ENCODE measurements around the gene AADACL4. TPM values are rescaled to one million over a fixed set of nuclear protein-coding genes. Genes with fewer than 3 reads are reported as not detected.

Gene AADACL4
- total and polyA plus RNA-seq, 10 of the 15 experiments (the other 5 are each of a cell fraction or from before 2014, with no cell fraction given), result not detected

GRCh38 chr1:12708396-12709090 lies 64.7 kb downstream of the AADACL4 start:
- Histone ChIP-seq H4K20me1 (ENCODE audit: control insufficient read depth, insufficient read depth) (no peaks in the 10 kb centered on the region), H3K4me1 (ENCODE audit: control insufficient read depth, insufficient read depth, low read length) (no peaks in the 10 kb centered on the region), H3K79me2 (ENCODE audit: control insufficient read depth, insufficient read depth, low read length) (no peaks in the 10 kb centered on the region), H2AFZ (ENCODE audit: control insufficient read depth, low read depth, low read length) (no peak overlapping the region), H3K9ac (ENCODE audit: control insufficient read depth, insufficient read depth, low read length) (no peak overlapping the region), H3K9me3 (replicated peaks; ENCODE audit: control insufficient read depth, insufficient read depth, low read length) (no peaks in the 10 kb centered on the region; the same call in 2 of the 3 replicates), H3K4me2 (ENCODE audit: control insufficient read depth, insufficient read depth) (no peak overlapping the region), H3K36me3 (ENCODE audit: control insufficient read depth in 2 of 2, insufficient read depth in 2 of 2, low read length in 1 of 2) (no peaks in the 10 kb centered on the region), H3K4me3 (no peak overlapping the region), H3K27ac (ENCODE audit: control insufficient read depth, insufficient read depth) (no peak overlapping the region), H3K27me3 (replicated peaks in 1 of 2; ENCODE audit: control insufficient read depth in 2 of 2, insufficient read depth in 2 of 2, low read length in 1 of 2) (no peaks in the 10 kb centered on the region)
- CTCF ChIA-PET, result interaction anchor here (1.4 kb wide), 1 partner anchor 436 kb away, joined by 3 read pairs; no protein-coding TSS in a partner anchor
- intact Hi-C loops (cut with micrococcal nuclease; ENCODE audit: unreplicated experiment) (no loop called here), in situ Hi-C loops (cut with MboI) (no loop called here)
- ATAC-seq, result no peak
- DNase-seq (ENCODE audit: low read depth, low spot score), result no peak
- BruUV-seq (replicated peaks), result no TSS peak
- no peak for TF ChIP-seq TCF12 (IDR thresholded peaks at IDR 0.05; ENCODE audit: low read depth, low read length)
- TF ChIP-seq, protein P1, sequence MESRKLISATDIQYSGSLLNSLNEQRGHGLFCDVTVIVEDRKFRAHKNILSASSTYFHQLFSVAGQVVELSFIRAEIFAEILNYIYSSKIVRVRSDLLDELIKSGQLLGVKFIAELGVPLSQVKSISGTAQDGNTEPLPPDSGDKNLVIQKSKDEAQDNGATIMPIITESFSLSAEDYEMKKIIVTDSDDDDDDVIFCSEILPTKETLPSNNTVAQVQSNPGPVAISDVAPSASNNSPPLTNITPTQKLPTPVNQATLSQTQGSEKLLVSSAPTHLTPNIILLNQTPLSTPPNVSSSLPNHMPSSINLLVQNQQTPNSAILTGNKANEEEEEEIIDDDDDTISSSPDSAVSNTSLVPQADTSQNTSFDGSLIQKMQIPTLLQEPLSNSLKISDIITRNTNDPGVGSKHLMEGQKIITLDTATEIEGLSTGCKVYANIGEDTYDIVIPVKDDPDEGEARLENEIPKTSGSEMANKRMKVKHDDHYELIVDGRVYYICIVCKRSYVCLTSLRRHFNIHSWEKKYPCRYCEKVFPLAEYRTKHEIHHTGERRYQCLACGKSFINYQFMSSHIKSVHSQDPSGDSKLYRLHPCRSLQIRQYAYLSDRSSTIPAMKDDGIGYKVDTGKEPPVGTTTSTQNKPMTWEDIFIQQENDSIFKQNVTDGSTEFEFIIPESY (IDR thresholded peaks at IDR 0.05), result no peak
- no peak for TF ChIP-seq ETV6 (conservative IDR thresholded peaks at IDR 0.05 in 1 of 2, IDR thresholded peaks at IDR 0.05 in 1 of 2; ENCODE audit: borderline replicate concordance in 1 of 2, low read depth in 1 of 2)
- TF ChIP-seq FOS (IDR thresholded peaks at IDR 0.05; ENCODE audit: borderline replicate concordance, extremely low read depth, insufficient read length), result no peak
- TF ChIP-seq HSF1 (IDR thresholded peaks at IDR 0.05; ENCODE audit: low read depth, low read length), result no peak
- no peak for TF ChIP-seq NFIC (IDR thresholded peaks at IDR 0.05; ENCODE audit: low read depth, low read length)
- TF ChIP-seq CREB1 (IDR thresholded peaks at IDR 0.05; ENCODE audit: low read depth), result no peak
- TF ChIP-seq ZNF274 (IDR thresholded peaks at IDR 0.05; ENCODE audit: insufficient read depth, insufficient read length), result no peak
- TF ChIP-seq ATF3 (IDR thresholded peaks at IDR 0.05; ENCODE audit: borderline replicate concordance, extremely low read depth, low read depth, low read length), result no peak
- TF ChIP-seq BMI1 (IDR thresholded peaks at IDR 0.05; ENCODE audit: borderline replicate concordance), result no peak
- no peak for TF ChIP-seq SREBF1 (IDR thresholded peaks at IDR 0.05; ENCODE audit: low read length)
- no peak for TF ChIP-seq SKIL (IDR thresholded peaks at IDR 0.05; ENCODE audit: low read depth, poor library complexity, severe bottlenecking)
- TF ChIP-seq GABPA (IDR thresholded peaks at IDR 0.05; ENCODE audit: low read depth), result no peak
- TF ChIP-seq NFXL1 (IDR thresholded peaks at IDR 0.05; ENCODE audit: borderline replicate concordance), result no peak
- no peak for TF ChIP-seq RCOR1 (conservative IDR thresholded peaks at IDR 0.05; ENCODE audit: low read depth, low read length)
- WGBS (ENCODE audit: insufficient coverage, insufficient replicate concordance, low lambda C conversion rate, missing lambda C conversion rate), result 0% methylated on average over 4 of the region's 4 CpGs
- no peak for FAIRE-seq
- RAD21 ChIA-PET (ENCODE audit: unreplicated experiment), result no interaction called here
- SMC1A ChIA-PET (ENCODE audit: uncharacterized antibody, unreplicated experiment), result no interaction called here
- POLR2A ChIA-PET, result no interaction called here

Data from GM12878 (cell line).